Neural cell (in vitro differentiated cells): ENCODE results near the gene TBC1D8. TPM values are rescaled to one million over a fixed set of nuclear protein-coding genes. Genes with fewer than 3 reads are reported as not detected.

ENCODE experiments used
- H2AFZ ChIP-seq: fragments of 200-600, 300-800 bp; sonication (generic), shearing (Covaris generic); 2 replicates; pipeline ENCODE4 v1.6.0; 2014; ENCODE audit warnings: low read depth, mild to moderate bottlenecking, antibody characterized with exemption, low read length, moderate library complexity
- H3F3A ChIP-seq: fragments of 200-600 bp; shearing (Covaris generic); 2 replicates; pipeline ENCODE4 v1.6.1; 2016; ENCODE audit warnings: mild to moderate bottlenecking, moderate library complexity, mixed read lengths, antibody characterized with exemption, low read length; ENCODE audit not compliant: insufficient read depth, poor library complexity, severe bottlenecking
- H3K27ac ChIP-seq: fragments of 200-600, 300-800 bp; sonication (generic), shearing (Covaris generic); 2 replicates; pipeline ENCODE4 v1.5.1; 2014; ENCODE audit warnings: mild to moderate bottlenecking, low read length, moderate library complexity
- H3K27me3 ChIP-seq: fragments of 300-800, 200-600 bp; sonication (generic), shearing (Covaris generic); 2 replicates; pipeline ENCODE4 v1.6.0; 2014; ENCODE audit warnings: mild to moderate bottlenecking, low read depth, low read length, moderate library complexity; ENCODE audit not compliant: insufficient read depth
- H3K36me3 ChIP-seq: fragments of 300-800, 200-600 bp; sonication (generic), shearing (Covaris generic); 2 replicates; pipeline ENCODE4 v1.5.1; 2014; ENCODE audit warnings: mild to moderate bottlenecking, antibody characterized with exemption, low read length, moderate library complexity; ENCODE audit not compliant: insufficient read depth
- H3K4me2 ChIP-seq: fragments of 300-800, 200-600 bp; sonication (generic), shearing (Covaris generic); 2 replicates; pipeline ENCODE4 v1.6.0; 2014; ENCODE audit warnings: mild to moderate bottlenecking, low read length
- H3K4me3 ChIP-seq: fragments of 300-800, 200-600 bp; sonication (generic), shearing (Covaris generic); 2 replicates; pipeline ENCODE4 v1.5.1; 2014; ENCODE audit warnings: mild to moderate bottlenecking, low read length, moderate library complexity
- H3K79me2 ChIP-seq: fragments of 200-600 bp; shearing (Covaris generic); replicated peaks from 2 replicates; pipeline ENCODE4 v1.6.0; 2014; ENCODE audit warnings: mild to moderate bottlenecking, low read length, moderate library complexity; ENCODE audit not compliant: insufficient read depth
- H3K9ac ChIP-seq: fragments of 300-800, 200-600 bp; sonication (generic), shearing (Covaris generic); 2 replicates; pipeline ENCODE4 v1.6.1; 2016; ENCODE audit warnings: mild to moderate bottlenecking, low read length, mixed read lengths
- H3K9me2 ChIP-seq: fragments of 200-600 bp; shearing (Covaris generic); 2 replicates; pipeline ENCODE4 v1.6.1; 2016; ENCODE audit warnings: mild to moderate bottlenecking, low read length, mixed read lengths; ENCODE audit not compliant: insufficient read depth
- H3K9me3 ChIP-seq: fragments of 200-600, 300-800 bp; sonication (generic), shearing (Covaris generic); 2 replicates; pipeline ENCODE4 v1.6.1; 2016; ENCODE audit warnings: mild to moderate bottlenecking, mixed run types, low read length, moderate library complexity, mixed read lengths
- H4K20me1 ChIP-seq: fragments of 200-600 bp; shearing (Covaris generic); 2 replicates; pipeline ENCODE4 v1.6.1; 2016; ENCODE audit warnings: mild to moderate bottlenecking, mixed run types; ENCODE audit not compliant: insufficient read depth
- EP300 ChIP-seq: fragments of 450-650 bp; conservative IDR thresholded peaks from 2 replicates; pipeline ENCODE4 v1.6.1; 2014; ENCODE audit warnings: antibody characterized with exemption, mild to moderate bottlenecking, moderate library complexity; ENCODE audit not compliant: poor library complexity, severe bottlenecking
- EZH2 ChIP-seq: fragments of 200-600, 300-800 bp; shearing (Covaris generic), sonication (generic); IDR thresholded peaks from 2 replicates; pipeline ENCODE4 v1.6.1; 2014; ENCODE audit warnings: antibody characterized with exemption, low read length, borderline replicate concordance, mild to moderate bottlenecking; ENCODE audit not compliant: insufficient read depth, poor library complexity, severe bottlenecking
- MXI1 ChIP-seq: fragments of 450-650 bp; conservative IDR thresholded peaks from 2 replicates; pipeline ENCODE4 v1.6.1; 2014; ENCODE audit warnings: antibody characterized with exemption, mild to moderate bottlenecking; ENCODE audit not compliant: poor library complexity, severe bottlenecking
- POLR2AphosphoS5 ChIP-seq: IDR thresholded peaks from 2 replicates; pipeline ENCODE4 v1.6.1; 2012
- RAD21 ChIP-seq: fragments of 450-650 bp; conservative IDR thresholded peaks from 2 replicates; pipeline ENCODE4 v1.6.1; 2014; ENCODE audit warnings: antibody characterized with exemption, mild to moderate bottlenecking, moderate library complexity
- SMC3 ChIP-seq: fragments of 450-650 bp; conservative IDR thresholded peaks from 2 replicates; pipeline ENCODE4 v1.6.1; 2014; ENCODE audit warnings: antibody characterized with exemption, mild to moderate bottlenecking, moderate library complexity; ENCODE audit not compliant: poor library complexity
- TAF1 ChIP-seq: IDR thresholded peaks from 2 replicates; pipeline ENCODE4 v1.6.1; 2012; ENCODE audit warnings: low read depth
- polyA plus RNA-seq: library from polyadenylated mRNA; depleted of rRNA; stranded (reverse); fragments of >200 nt; gene quantifications from 2 replicates; pipeline ENCODE4 v1.2.3, GENCODE V29; 2014
- TF ChIP-seq, protein P1 (sequence below): IDR thresholded peaks from 2 replicates; pipeline ENCODE4 v1.6.1; 2012; ENCODE audit warnings: borderline replicate concordance
- TF ChIP-seq, protein P2 (sequence below): fragments of 450-650 bp; IDR thresholded peaks from 2 replicates; pipeline ENCODE4 v1.5.1; 2014; ENCODE audit warnings: antibody characterized with exemption, mild to moderate bottlenecking, moderate library complexity; ENCODE audit not compliant: poor library complexity, severe bottlenecking

The TBC1D8 gene
- polyA plus RNA-seq, 1 donor from 2014 or later = 5.3 TPM

DNA sequence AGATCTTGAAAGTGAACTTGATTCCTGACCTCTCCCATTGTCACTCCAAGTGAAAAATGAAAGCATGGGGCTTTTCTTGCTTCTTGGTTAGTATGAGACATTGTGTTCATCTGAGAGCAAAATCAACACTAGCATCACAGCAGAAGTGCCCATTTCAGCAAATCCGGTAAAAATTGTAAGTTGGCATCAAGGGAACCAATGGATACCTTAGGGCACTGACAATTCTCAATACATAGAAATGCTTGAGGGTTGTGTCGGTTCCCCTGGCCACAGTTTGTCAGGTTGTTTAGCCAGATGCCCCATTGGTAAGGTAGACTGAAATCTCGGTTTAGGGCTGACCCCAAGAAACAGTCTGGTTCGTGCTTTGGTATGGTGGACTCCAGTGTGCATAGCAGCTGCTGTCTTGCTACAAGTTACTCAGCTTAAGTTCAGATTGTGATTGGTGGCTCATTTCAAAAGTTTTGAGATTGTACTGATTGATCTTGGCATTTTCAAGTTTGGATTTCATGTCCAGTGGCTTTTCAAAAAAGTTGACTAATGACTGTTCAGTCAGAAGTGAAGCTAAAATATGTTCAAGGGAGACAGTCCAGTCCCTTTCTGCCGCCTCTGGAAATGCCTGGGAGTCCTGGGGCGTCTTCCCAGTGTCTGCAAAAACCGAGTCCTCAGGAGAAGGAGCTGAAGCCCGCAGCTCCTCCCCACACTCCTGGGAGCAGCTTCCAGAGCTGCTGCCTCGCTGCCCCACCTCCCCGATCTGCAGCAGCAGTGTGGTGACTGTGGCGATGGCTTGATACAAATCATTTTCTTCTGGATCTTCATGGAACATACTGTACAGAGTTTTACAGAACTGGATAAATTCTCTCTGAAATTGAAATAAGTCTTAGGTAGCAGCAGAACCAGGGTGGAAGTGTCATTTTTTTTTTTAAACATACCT lies 143.5 kb downstream of the TBC1D8 start:
- no peaks in the 10 kb centered on the region for H3K9me3 ChIP-seq
- H3K4me2 ChIP-seq = no peak overlapping the region
- TF ChIP-seq RAD21 = no peak
- TF ChIP-seq EP300 = no peak
- no peak for TF ChIP-seq SMC3
- no peak for TF ChIP-seq EZH2
- no peak for TF ChIP-seq MXI1
- TF ChIP-seq, protein P1, sequence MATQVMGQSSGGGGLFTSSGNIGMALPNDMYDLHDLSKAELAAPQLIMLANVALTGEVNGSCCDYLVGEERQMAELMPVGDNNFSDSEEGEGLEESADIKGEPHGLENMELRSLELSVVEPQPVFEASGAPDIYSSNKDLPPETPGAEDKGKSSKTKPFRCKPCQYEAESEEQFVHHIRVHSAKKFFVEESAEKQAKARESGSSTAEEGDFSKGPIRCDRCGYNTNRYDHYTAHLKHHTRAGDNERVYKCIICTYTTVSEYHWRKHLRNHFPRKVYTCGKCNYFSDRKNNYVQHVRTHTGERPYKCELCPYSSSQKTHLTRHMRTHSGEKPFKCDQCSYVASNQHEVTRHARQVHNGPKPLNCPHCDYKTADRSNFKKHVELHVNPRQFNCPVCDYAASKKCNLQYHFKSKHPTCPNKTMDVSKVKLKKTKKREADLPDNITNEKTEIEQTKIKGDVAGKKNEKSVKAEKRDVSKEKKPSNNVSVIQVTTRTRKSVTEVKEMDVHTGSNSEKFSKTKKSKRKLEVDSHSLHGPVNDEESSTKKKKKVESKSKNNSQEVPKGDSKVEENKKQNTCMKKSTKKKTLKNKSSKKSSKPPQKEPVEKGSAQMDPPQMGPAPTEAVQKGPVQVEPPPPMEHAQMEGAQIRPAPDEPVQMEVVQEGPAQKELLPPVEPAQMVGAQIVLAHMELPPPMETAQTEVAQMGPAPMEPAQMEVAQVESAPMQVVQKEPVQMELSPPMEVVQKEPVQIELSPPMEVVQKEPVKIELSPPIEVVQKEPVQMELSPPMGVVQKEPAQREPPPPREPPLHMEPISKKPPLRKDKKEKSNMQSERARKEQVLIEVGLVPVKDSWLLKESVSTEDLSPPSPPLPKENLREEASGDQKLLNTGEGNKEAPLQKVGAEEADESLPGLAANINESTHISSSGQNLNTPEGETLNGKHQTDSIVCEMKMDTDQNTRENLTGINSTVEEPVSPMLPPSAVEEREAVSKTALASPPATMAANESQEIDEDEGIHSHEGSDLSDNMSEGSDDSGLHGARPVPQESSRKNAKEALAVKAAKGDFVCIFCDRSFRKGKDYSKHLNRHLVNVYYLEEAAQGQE = no peak
- H3K79me2 ChIP-seq = peaks cover 14% of the 10 kb centered on the region
- H3F3A ChIP-seq = no peaks in the 10 kb centered on the region
- no peak overlapping the region for H3K9ac ChIP-seq
- no peaks in the 10 kb centered on the region for H3K9me2 ChIP-seq
- H2AFZ ChIP-seq = no peak overlapping the region
- no peaks in the 10 kb centered on the region for H3K36me3 ChIP-seq
- H3K4me3 ChIP-seq = no peak overlapping the region
- no peaks in the 10 kb centered on the region for H3K27me3 ChIP-seq
- no peak overlapping the region for H3K27ac ChIP-seq
- no peaks in the 10 kb centered on the region for H4K20me1 ChIP-seq

DNA sequence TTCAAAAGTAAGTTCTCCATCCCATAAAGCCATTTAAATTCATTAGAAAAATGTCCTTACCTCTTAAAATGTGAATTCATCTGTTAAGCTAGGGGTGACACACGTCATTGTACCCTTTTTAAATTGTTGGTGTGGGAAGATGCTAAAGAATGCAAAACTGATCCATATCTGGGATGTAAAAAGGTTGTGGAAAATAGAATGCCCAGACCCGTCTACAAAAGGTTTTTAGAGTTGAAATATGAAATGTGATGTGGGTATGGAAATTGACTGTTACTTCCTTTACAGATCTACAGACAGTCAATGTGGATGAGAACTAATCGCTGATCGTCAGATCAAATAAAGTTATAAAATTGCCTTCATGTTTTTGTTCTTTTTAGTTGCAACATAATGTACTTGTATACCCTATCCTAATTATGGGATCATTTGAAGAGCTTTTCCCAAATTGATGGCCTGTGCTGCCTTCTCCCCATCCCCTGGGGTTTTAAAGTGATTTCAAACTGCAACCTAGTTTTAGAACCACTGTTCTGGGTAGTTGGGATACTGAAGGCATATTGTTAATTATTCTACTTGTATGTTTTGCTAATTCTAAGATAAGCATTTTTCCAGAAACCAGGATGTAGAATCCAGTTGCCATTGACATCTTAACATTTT lies 145.0 kb downstream of the TBC1D8 start:
- no peaks in the 10 kb centered on the region for H3K27me3 ChIP-seq
- no peak overlapping the region for H3K9ac ChIP-seq
- H4K20me1 ChIP-seq = no peaks in the 10 kb centered on the region
- H3K79me2 ChIP-seq = peaks cover 20% of the 10 kb centered on the region
- no peak for TF ChIP-seq EZH2
- TF ChIP-seq, protein P2, sequence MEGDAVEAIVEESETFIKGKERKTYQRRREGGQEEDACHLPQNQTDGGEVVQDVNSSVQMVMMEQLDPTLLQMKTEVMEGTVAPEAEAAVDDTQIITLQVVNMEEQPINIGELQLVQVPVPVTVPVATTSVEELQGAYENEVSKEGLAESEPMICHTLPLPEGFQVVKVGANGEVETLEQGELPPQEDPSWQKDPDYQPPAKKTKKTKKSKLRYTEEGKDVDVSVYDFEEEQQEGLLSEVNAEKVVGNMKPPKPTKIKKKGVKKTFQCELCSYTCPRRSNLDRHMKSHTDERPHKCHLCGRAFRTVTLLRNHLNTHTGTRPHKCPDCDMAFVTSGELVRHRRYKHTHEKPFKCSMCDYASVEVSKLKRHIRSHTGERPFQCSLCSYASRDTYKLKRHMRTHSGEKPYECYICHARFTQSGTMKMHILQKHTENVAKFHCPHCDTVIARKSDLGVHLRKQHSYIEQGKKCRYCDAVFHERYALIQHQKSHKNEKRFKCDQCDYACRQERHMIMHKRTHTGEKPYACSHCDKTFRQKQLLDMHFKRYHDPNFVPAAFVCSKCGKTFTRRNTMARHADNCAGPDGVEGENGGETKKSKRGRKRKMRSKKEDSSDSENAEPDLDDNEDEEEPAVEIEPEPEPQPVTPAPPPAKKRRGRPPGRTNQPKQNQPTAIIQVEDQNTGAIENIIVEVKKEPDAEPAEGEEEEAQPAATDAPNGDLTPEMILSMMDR = no peak
- TF ChIP-seq TAF1 = no peak
- TF ChIP-seq, protein P1 = no peak
- TF ChIP-seq SMC3 = no peak
- TF ChIP-seq EP300 = no peak
- no peak for TF ChIP-seq RAD21
- TF ChIP-seq POLR2AphosphoS5 = no peak
- TF ChIP-seq MXI1 = no peak
- H3K27ac ChIP-seq = no peak overlapping the region
- no peak overlapping the region for H3K4me2 ChIP-seq
- H3F3A ChIP-seq = no peaks in the 10 kb centered on the region
- H3K9me2 ChIP-seq = no peaks in the 10 kb centered on the region
- H3K36me3 ChIP-seq = no peaks in the 10 kb centered on the region
- H2AFZ ChIP-seq = no peak overlapping the region
- no peaks in the 10 kb centered on the region for H3K9me3 ChIP-seq
- no peak overlapping the region for H3K4me3 ChIP-seq
